ENCODE results near the gene ANKRD45. TPM values are rescaled to one million over a fixed set of nuclear protein-coding genes. Genes with fewer than 3 reads are reported as not detected.

Gene ANKRD45
- total RNA-seq, 1 donor from 2014 or later, result not detected

DNA sequence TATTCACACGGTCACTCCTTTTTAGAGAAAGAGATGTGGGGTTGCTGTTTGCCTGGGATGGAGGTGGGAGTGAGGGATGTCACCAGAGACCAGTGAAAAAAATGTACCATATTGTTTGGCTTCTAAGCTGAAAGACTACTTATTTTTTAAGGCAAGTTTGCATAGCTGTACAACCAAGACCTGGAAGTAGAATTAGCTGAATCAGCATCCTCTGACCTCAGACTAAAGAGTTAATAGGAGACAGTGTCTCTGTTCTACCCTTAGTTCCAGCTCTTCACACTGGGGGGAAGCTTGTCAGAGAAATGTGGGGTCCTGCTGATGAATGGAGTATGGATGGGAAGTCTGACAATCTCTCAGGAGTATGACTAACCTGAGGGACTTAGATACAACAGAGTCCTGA, 108.4 kb downstream of the ANKRD45 start:
- Mint-ChIP-seq H3K27me3 (peaks cover 5% of the 10 kb centered on the region), H3K9me3 (peaks cover 11% of the 10 kb centered on the region), H3K36me3 (ENCODE audit: low read depth) (no peaks in the 10 kb centered on the region)

DNA sequence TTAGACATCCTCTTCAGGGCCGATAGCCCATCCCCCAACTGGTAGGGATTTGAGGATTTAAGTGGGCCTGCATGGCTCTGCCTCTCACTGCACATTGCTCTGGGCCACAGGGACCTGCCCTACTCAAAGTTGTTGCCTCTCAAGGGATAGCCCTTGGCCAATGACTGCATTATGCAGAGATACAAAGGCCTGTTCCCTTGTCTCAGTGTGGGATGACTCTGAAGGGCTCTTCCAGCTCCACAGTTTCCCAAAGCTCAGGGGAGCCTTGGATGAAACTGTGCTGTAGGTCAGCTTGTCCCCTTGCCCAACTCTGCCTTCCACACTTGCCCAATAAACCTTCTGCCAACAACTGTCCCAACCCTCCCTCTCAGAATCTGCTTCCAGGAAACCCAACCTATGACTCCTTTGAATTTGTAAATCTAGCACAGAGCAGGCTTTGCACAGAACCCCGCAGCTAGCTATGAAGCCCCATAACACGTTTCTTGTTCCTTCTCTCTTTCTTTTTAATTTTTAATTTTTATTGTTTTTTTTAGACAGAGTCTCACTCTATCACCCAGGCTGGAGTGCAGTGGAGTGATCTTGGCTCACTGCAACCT, 109.3 kb downstream of the ANKRD45 start:
- Mint-ChIP-seq H3K36me3 (ENCODE audit: low read depth) (no peaks in the 10 kb centered on the region), H3K4me3 (no peak overlapping the region), H3K27ac (no peak overlapping the region), H3K27me3 (peaks cover 2% of the 10 kb centered on the region), H3K9me3 (peaks cover 7% of the 10 kb centered on the region), H3K4me1 (no peaks in the 10 kb centered on the region)
- DNase-seq (no peak), ATAC-seq (ENCODE audit: low read depth) (no peak)
- ChIA-PET CTCF (no interaction called here), POLR2A (no interaction called here)
- intact Hi-C loops (cut with micrococcal nuclease), result no loop called here
- TF ChIP-seq, protein P1, sequence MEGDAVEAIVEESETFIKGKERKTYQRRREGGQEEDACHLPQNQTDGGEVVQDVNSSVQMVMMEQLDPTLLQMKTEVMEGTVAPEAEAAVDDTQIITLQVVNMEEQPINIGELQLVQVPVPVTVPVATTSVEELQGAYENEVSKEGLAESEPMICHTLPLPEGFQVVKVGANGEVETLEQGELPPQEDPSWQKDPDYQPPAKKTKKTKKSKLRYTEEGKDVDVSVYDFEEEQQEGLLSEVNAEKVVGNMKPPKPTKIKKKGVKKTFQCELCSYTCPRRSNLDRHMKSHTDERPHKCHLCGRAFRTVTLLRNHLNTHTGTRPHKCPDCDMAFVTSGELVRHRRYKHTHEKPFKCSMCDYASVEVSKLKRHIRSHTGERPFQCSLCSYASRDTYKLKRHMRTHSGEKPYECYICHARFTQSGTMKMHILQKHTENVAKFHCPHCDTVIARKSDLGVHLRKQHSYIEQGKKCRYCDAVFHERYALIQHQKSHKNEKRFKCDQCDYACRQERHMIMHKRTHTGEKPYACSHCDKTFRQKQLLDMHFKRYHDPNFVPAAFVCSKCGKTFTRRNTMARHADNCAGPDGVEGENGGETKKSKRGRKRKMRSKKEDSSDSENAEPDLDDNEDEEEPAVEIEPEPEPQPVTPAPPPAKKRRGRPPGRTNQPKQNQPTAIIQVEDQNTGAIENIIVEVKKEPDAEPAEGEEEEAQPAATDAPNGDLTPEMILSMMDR (IDR thresholded peaks at IDR 0.05), result no peak

More for the DNA sequence above, 108.4 kb downstream of the ANKRD45 start:
- no peak overlapping the region for H3K27ac Mint-ChIP-seq
- POLR2A ChIA-PET, result no interaction called here
- H3K4me3 Mint-ChIP-seq, result no peak overlapping the region
- intact Hi-C loops (cut with micrococcal nuclease), result no loop called here
- CTCF ChIA-PET, result no interaction called here
- DNase-seq (no peak), ATAC-seq (ENCODE audit: low read depth) (no peak)
- no peaks in the 10 kb centered on the region for H3K4me1 Mint-ChIP-seq
- TF ChIP-seq, protein P1 (IDR thresholded peaks at IDR 0.05), result no peak

Other genes with a start within 250 kb of the ANKRD45 start
- gene PRDX6, start 192.5 kb downstream of the ANKRD45 start, total RNA-seq, result 125 and 129 TPM in 2 replicates
- not detected in 2 replicates for gene SLC9C2, start 66.8 kb downstream of the ANKRD45 start, total RNA-seq
- not detected in 2 replicates for gene TEX50, start 34.5 kb downstream of the ANKRD45 start, total RNA-seq
- gene KLHL20, start 45.1 kb upstream of the ANKRD45 start, total RNA-seq, result 19.6 and 26.1 TPM in 2 replicates
- 24.0 and 26.0 TPM in 2 replicates for gene DARS2, start 154.8 kb upstream of the ANKRD45 start, total RNA-seq
- 12.7 and 14.0 TPM in 2 replicates for gene CENPL, start 155.0 kb upstream of the ANKRD45 start, total RNA-seq
- 701 and 722 TPM in 2 replicates for gene GAS5, start 198.1 kb upstream of the ANKRD45 start, total RNA-seq
- 21.1 and 24.6 TPM in 2 replicates for gene ZBTB37, start 198.5 kb upstream of the ANKRD45 start, total RNA-seq
- gene SERPINC1, start 247.5 kb upstream of the ANKRD45 start, total RNA-seq, result 0.24 TPM in 2 replicates

All from activated B cell treated with CpG ODN at 0.5 μM for 24 hours (primary cell).